ENCODE measurements around the gene MC3R. TPM values are rescaled to one million over a fixed set of nuclear protein-coding genes. Genes with fewer than 3 reads are reported as not detected.

MC3R gene
- polyA plus RNA-seq, 1 donor from 2014 or later, result not detected

DNA sequence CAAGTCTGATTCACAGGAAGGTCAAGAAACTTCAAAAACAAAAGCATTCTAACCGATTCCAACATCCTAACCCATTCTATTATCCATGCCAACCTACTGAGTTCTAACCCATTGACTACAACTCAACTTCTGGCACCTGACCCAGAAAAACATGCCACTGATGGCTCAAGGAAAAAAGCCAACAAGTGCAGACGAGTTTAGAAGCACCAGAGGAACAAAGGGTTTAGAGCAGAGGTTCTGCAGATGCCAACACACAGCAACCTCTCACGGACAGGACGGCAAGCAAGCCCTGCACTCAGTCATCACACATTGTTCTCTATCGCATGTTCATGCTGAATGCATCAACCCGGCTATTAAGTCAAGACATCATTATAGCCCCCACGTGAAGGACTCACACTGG is 25.2 kb upstream of the MC3R start:
- Mint-ChIP-seq H3K4me1 (no peaks in the 10 kb centered on the region), H3K27me3 (no peaks in the 10 kb centered on the region), H3K9me3 (peaks cover 10 to 15% (median 10%) of the 10 kb centered on the region in 3 donors), H3K27ac (no peak overlapping the region), H3K4me3 (no peak overlapping the region), H3K36me3 (no peaks in the 10 kb centered on the region)

- Mint-ChIP-seq H3K36me3 (no peaks in the 10 kb centered on the region), H3K9me3 (peaks cover 3 to 8% (median 5%) of the 10 kb centered on the region in 3 donors), H3K4me3 (no peak overlapping the region), H3K4me1 (no peaks in the 10 kb centered on the region), H3K27ac (no peak overlapping the region), H3K27me3 (no peaks in the 10 kb centered on the region)
Measured at GRCh38 chr20:56228021-56228420, 20.5 kb upstream of the MC3R start.

DNA sequence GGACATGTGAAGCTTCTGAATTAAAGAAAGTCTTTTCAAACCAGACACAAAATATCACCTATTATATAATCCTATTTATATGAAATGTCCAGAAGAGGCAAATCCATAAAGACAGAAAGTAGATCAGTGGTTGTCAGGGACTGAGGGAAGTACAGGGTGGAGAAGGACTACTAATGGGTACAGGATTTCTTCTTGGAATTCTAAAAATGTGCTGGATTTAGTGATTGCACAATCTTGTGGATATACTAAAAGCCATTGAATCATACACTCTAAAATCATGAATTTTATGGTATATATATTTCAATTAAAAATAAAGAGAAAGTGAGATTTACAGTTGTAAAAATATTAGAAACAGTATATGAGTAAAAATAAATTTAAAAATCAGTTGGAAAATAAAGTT is 18.7 kb upstream of the MC3R start:
- no peak overlapping the region for H3K4me3 Mint-ChIP-seq
- H3K36me3 Mint-ChIP-seq, result no peaks in the 10 kb centered on the region
- peaks cover 1 to 15% (median 5%) of the 10 kb centered on the region in 3 donors for H3K9me3 Mint-ChIP-seq

GRCh38 chr20:56234110-56234509 is 14.4 kb upstream of the MC3R start:
- Mint-ChIP-seq H3K27me3 (no peaks in the 10 kb centered on the region), H3K9me3 (peaks cover 6 to 32% (median 12%) of the 10 kb centered on the region in 3 donors), H3K27ac (no peak overlapping the region), H3K4me1 (no peaks in the 10 kb centered on the region), H3K36me3 (no peaks in the 10 kb centered on the region), H3K4me3 (no peak overlapping the region)

More for the DNA sequence above, 18.7 kb upstream of the MC3R start:
- no peaks in the 10 kb centered on the region for H3K4me1 Mint-ChIP-seq
- no peaks in the 10 kb centered on the region for H3K27me3 Mint-ChIP-seq
- no peak overlapping the region for H3K27ac Mint-ChIP-seq

DNA sequence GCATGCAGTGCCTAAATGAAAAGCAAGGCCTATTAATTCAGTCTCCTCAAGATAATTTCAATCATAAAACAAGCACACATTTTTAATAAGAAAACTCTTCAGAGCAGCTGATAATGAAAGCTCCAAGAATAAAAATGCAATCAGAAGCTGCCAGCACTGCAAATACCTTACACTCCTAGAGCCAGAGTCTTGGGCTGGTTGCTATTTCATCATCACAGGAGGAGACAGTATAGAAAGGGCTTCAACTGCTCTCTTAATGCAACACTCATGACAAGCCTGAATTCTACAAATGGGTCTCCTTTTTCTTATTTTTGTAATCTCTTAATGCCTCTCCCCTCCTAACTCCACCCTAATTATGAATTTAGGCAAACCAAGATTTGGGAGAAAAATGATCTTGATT is 11.2 kb upstream of the MC3R start:
- H3K36me3 Mint-ChIP-seq, result no peaks in the 10 kb centered on the region
- H3K27me3 Mint-ChIP-seq, result peaks cover 1% of the 10 kb centered on the region

GRCh38 chr20:56244259-56244658 is 4.3 kb upstream of the MC3R start:
- peaks cover 3% of the 10 kb centered on the region for H3K27me3 Mint-ChIP-seq
- peaks cover 1% of the 10 kb centered on the region for H3K36me3 Mint-ChIP-seq
- H3K4me1 Mint-ChIP-seq, result peaks cover 0 to 3% (median 0%) of the 10 kb centered on the region in 3 donors
- peaks cover 3 to 4% (median 3%) of the 10 kb centered on the region in 3 donors for H3K9me3 Mint-ChIP-seq
- H3K27ac Mint-ChIP-seq, result no peak overlapping the region
- no peak overlapping the region for H3K4me3 Mint-ChIP-seq

More for the DNA sequence above, 11.2 kb upstream of the MC3R start:
- H3K4me3 Mint-ChIP-seq, result no peak overlapping the region
- H3K4me1 Mint-ChIP-seq, result no peaks in the 10 kb centered on the region
- peaks cover 10 to 37% (median 15%) of the 10 kb centered on the region in 3 donors for H3K9me3 Mint-ChIP-seq
- no peak overlapping the region for H3K27ac Mint-ChIP-seq

GRCh38 chr20:56245761-56246160 is 2.8 kb upstream of the MC3R start:
- Mint-ChIP-seq H3K4me3 (no peak overlapping the region), H3K9me3 (peaks cover 0 to 3% (median under 1%) of the 10 kb centered on the region in 3 donors), H3K36me3 (peaks cover 1% of the 10 kb centered on the region), H3K4me1 (peaks cover 0 to 3% (median 0%) of the 10 kb centered on the region in 3 donors), H3K27ac (no peak overlapping the region), H3K27me3 (peaks cover 3% of the 10 kb centered on the region)

DNA sequence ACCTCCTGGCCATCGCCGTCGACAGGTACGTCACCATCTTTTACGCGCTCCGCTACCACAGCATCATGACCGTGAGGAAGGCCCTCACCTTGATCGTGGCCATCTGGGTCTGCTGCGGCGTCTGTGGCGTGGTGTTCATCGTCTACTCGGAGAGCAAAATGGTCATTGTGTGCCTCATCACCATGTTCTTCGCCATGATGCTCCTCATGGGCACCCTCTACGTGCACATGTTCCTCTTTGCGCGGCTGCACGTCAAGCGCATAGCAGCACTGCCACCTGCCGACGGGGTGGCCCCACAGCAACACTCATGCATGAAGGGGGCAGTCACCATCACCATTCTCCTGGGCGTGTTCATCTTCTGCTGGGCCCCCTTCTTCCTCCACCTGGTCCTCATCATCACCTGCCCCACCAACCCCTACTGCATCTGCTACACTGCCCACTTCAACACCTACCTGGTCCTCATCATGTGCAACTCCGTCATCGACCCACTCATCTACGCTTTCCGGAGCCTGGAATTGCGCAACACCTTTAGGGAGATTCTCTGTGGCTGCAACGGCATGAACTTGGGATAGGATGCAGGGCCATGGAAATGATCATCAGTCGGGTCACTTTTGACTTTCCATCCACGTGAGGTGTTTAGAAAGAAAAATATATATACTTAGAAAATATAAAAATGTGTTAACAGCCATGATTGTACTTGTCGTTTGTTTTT is 868 bp downstream of the MC3R start:
- Mint-ChIP-seq H3K27me3 (peaks cover 3% of the 10 kb centered on the region), H3K4me3 (peak overlapping the region in 1 of 4 donors; percentile 5), H3K9me3 (peaks cover 0 to 3% (median 0%) of the 10 kb centered on the region in 3 donors), H3K4me1 (peaks cover 0 to 3% (median 0%) of the 10 kb centered on the region in 3 donors), H3K27ac (no peak overlapping the region), H3K36me3 (peaks cover 1% of the 10 kb centered on the region)

DNA sequence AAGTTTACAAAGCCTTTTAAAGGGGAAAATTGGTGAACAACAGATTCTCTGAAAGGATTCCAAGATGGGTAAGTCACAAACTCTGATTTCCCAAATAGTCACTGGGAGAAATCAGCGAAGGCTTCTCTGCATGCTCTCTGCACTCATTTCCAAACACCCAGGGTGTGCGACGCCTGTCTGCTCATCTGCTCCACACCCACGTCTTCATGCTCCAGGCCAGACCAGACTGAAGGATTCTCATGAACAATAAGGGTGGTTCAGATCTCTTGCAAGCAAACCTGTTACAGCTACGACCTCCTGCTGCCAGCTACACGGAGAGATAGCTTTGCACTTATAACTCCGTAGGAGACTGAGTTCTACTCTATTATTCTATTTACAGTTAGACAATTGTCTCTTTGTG is 1.4 kb downstream of the MC3R start:
- H3K9me3 Mint-ChIP-seq, result peaks cover 0 to 3% (median 0%) of the 10 kb centered on the region in 3 donors
- H3K4me1 Mint-ChIP-seq, result peaks cover 0 to 3% (median 0%) of the 10 kb centered on the region in 3 donors
- no peak overlapping the region for H3K27ac Mint-ChIP-seq
- H3K27me3 Mint-ChIP-seq, result peaks cover 3% of the 10 kb centered on the region
- H3K36me3 Mint-ChIP-seq, result peaks cover 1% of the 10 kb centered on the region
- no peak overlapping the region for H3K4me3 Mint-ChIP-seq

GRCh38 chr20:56257604-56258003 is 9.1 kb downstream of the MC3R start:
- Mint-ChIP-seq H3K9me3 (no peaks in the 10 kb centered on the region), H3K36me3 (no peaks in the 10 kb centered on the region), H3K4me3 (no peak overlapping the region), H3K27me3 (no peaks in the 10 kb centered on the region), H3K4me1 (no peaks in the 10 kb centered on the region), H3K27ac (no peak overlapping the region)

DNA sequence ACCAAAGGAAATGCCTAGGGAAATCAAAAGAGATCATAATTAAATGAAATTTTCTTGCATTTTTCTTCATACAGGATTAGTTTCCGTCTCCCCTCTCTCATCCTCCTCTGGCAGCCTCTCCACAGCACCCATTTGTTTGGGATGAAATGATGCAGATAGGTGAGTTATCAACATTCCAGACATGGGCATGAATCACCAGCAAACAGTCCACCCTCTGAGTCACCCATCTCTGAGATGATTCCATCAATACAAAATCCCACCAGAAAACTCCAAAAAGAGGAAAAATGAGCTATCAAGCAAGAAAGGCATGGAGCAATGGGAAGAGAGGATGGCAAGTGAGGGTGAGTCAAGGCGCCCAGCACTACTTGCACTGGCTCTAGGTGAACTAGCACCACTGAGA is 11.4 kb downstream of the MC3R start:
- H3K9me3 Mint-ChIP-seq, result no peaks in the 10 kb centered on the region
- H3K36me3 Mint-ChIP-seq, result no peaks in the 10 kb centered on the region
- no peaks in the 10 kb centered on the region for H3K4me1 Mint-ChIP-seq
- no peak overlapping the region for H3K4me3 Mint-ChIP-seq
- no peak overlapping the region for H3K27ac Mint-ChIP-seq
- H3K27me3 Mint-ChIP-seq, result no peaks in the 10 kb centered on the region

DNA sequence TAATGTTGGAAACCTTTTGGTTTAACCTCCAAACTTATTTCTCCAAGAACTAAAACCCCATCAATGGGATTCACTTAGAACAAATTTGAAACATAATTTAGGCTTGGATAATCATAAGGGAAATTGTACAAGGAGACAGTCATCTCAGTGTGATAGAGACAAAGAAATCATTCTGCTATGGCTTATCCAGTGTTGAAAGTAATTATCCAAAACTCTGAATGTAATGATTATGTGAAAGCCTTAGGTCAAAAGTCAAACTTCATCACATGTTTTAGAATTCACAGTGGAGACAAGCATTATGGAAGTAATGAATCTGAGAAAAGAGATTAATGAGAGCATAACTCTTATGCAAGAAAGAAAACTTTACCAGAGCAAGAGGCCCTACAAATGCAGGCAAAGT is 20.0 kb downstream of the MC3R start:
- Mint-ChIP-seq H3K4me3 (no peak overlapping the region), H3K27me3 (no peaks in the 10 kb centered on the region), H3K27ac (no peak overlapping the region), H3K9me3 (peaks cover 0 to 2% (median 0%) of the 10 kb centered on the region in 3 donors), H3K36me3 (no peaks in the 10 kb centered on the region), H3K4me1 (no peaks in the 10 kb centered on the region)

GRCh38 chr20:56271974-56272373 is 23.4 kb downstream of the MC3R start:
- Mint-ChIP-seq H3K27me3 (no peaks in the 10 kb centered on the region), H3K4me1 (no peaks in the 10 kb centered on the region), H3K9me3 (peaks cover 2 to 8% (median 3%) of the 10 kb centered on the region in 3 donors), H3K36me3 (peaks cover 3% of the 10 kb centered on the region), H3K27ac (no peak overlapping the region), H3K4me3 (no peak overlapping the region)

DNA sequence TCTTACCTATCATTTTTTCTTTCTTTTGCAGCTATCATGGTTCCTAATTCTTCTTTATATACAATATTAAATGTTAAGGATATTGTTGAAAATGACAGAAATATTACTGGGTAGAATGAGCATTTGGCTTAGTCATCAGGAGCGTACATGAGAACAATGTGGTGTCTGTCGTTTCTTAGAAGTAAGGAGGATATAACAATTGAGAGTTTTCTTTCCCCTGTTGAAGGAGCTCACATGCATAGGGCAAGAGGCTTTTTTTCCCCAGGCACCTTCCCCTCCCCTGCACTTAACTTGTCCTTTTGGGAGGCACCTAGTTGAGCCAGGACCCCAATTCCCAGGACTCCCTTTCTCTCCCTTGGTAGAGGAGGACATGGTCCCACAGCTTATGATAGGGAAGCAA is 25.0 kb downstream of the MC3R start:
- Mint-ChIP-seq H3K27ac (no peak overlapping the region), H3K4me1 (no peaks in the 10 kb centered on the region), H3K27me3 (no peaks in the 10 kb centered on the region), H3K4me3 (no peak overlapping the region), H3K9me3 (peaks cover 2 to 8% (median 3%) of the 10 kb centered on the region in 3 donors), H3K36me3 (peaks cover 3% of the 10 kb centered on the region)

DNA sequence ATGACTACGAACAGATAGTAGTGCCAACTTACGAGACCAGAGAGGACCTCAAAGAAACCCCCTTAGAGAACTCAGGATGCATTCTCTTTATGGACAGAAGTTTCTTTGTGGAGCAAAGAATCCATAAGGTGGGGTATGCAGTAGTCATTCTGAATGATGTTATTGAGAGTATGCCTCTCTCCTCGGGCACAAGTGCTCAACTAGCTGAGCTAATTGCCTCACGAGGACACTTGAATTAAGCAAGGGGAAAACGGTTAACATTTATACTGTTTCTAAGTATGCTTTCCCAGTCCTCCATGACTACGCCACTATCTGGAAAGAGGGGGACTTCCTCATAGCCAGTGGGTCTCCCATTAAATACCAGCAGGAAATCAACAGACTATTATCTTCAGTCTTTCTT is 25.6 kb downstream of the MC3R start:
- Mint-ChIP-seq H3K36me3 (peaks cover 3% of the 10 kb centered on the region), H3K4me1 (no peaks in the 10 kb centered on the region), H3K4me3 (no peak overlapping the region), H3K9me3 (peaks cover 2 to 8% (median 3%) of the 10 kb centered on the region in 3 donors), H3K27ac (no peak overlapping the region), H3K27me3 (no peaks in the 10 kb centered on the region)

GRCh38 chr20:56278196-56278595 is 29.7 kb downstream of the MC3R start:
- H3K27ac Mint-ChIP-seq, result no peak overlapping the region
- H3K36me3 Mint-ChIP-seq, result peaks cover 3% of the 10 kb centered on the region
- peaks cover 3 to 8% (median 3%) of the 10 kb centered on the region in 3 donors for H3K9me3 Mint-ChIP-seq
- H3K27me3 Mint-ChIP-seq, result no peaks in the 10 kb centered on the region
- H3K4me3 Mint-ChIP-seq, result no peak overlapping the region
- no peaks in the 10 kb centered on the region for H3K4me1 Mint-ChIP-seq

Measured in IgD-negative memory B cell (primary cell).